Mammary epithelial cell (primary cell): ENCODE data around the gene NHLRC2.

Experiments
- CTCF ChIP-seq, 2 donors: IDR thresholded peaks in 1 of 2; conservative IDR thresholded peaks in 1 of 2; 2 replicates each; pipeline ENCODE4 v1.5.1; 2011 to 2012; ENCODE audit warnings: inconsistent platforms in 2 of 2, low read length in 2 of 2, mild to moderate bottlenecking in 2 of 2, control low read depth in 1 of 2, low read depth in 1 of 2; ENCODE audit not compliant: insufficient read depth in 1 of 2; ENCODE audit errors: extremely low read depth in 1 of 2
- EZH2 ChIP-seq: IDR thresholded peaks from 2 replicates; pipeline ENCODE4 v1.6.1; 2012; ENCODE audit warnings: low read length, inconsistent platforms, borderline replicate concordance

GRCh38 chr10:113947184-113948041, 93.0 kb downstream of the NHLRC2 start:
- TF ChIP-seq CTCF (conservative IDR thresholded peaks at IDR 0.05 in 1 of 2, IDR thresholded peaks at IDR 0.05 in 1 of 2; ENCODE audit: extremely low read depth in 1 of 2, insufficient read depth in 1 of 2, low read depth in 1 of 2, low read length in 2 of 2), result no peak
- no peak for TF ChIP-seq EZH2
